H1 (cell line): ENCODE measurements around the gene TMEM63A. TPM values are rescaled to one million over a fixed set of nuclear protein-coding genes. Genes with fewer than 3 reads are reported as not detected.

ENCODE experiments used
- CTCF ChIA-PET: fragments of 300-600 bp; sonication (Branson Sonifier 250); formaldehyde crosslinking; loops from one replicate; lab custom pipeline; 2021; ENCODE audit not compliant: partially characterized antibody; lab: Charles Lee
- POLR2A ChIA-PET: fragments of 300-600 bp; sonication (Branson Sonifier 250); formaldehyde crosslinking; loops from one replicate; lab custom pipeline; 2021; ENCODE audit warnings: inconsistent platforms; ENCODE audit not compliant: partially characterized antibody; lab: Charles Lee
- DNase-seq, 2 experiments: peaks; one replicate each; pipeline versions ENCODE4 v3.0.0 to v3.0.0-alpha.2; 2010 to 2022; ENCODE audit warnings: low spot score in 2 of 2, low read depth in 1 of 2, mixed read lengths in 1 of 2
- FAIRE-seq: peaks from 2 replicates; lab custom pipeline; 2011; peaks lifted over from hg19 to GRCh38; lab: Jason Lieb, UNC
- H2AFZ ChIP-seq: 2 replicates; pipeline ENCODE4 v1.8.1; 2012; ENCODE audit warnings: low read length, inconsistent platforms
- H2AK5ac ChIP-seq: 2 replicates; pipeline ENCODE4 v1.6.1; 2013; ENCODE audit warnings: low read depth, low read length
- H2BK120ac ChIP-seq: replicated peaks from 2 replicates; pipeline ENCODE3; 2013; ENCODE audit warnings: low read depth, low read length, inconsistent platforms
- H2BK12ac ChIP-seq: 2 replicates; pipeline ENCODE4 v1.6.1; 2013; ENCODE audit warnings: low read depth, low read length
- H2BK15ac ChIP-seq: 2 replicates; pipeline ENCODE4 v1.6.1; 2013; ENCODE audit warnings: low read length
- H2BK20ac ChIP-seq: 2 replicates; pipeline ENCODE4 v1.6.1; 2013; ENCODE audit warnings: low read length
- H2BK5ac ChIP-seq: 2 replicates; pipeline ENCODE4 v1.6.1; 2013; ENCODE audit warnings: low read depth, low read length
- H3K14ac ChIP-seq: 2 replicates; pipeline ENCODE4 v1.6.1; 2013; ENCODE audit warnings: inconsistent platforms; ENCODE audit not compliant: insufficient read length
- H3K18ac ChIP-seq: 2 replicates; pipeline ENCODE4 v1.6.1; 2013; ENCODE audit warnings: low read length; ENCODE audit errors: extremely low read depth
- H3K23ac ChIP-seq: 2 replicates; pipeline ENCODE4 v1.6.1; 2013; ENCODE audit warnings: inconsistent platforms; ENCODE audit not compliant: insufficient read length
- H3K23me2 ChIP-seq: 2 replicates; pipeline ENCODE4 v1.6.1; 2013; ENCODE audit warnings: low read depth, low read length
- H3K27ac ChIP-seq: 2 replicates; pipeline ENCODE4 v1.6.1; 2011; ENCODE audit warnings: low read depth, low read length, inconsistent platforms
- H3K27me3 ChIP-seq, 4 experiments: replicated peaks in 1 of 4; 1 replicate in 1 of 4; 2 replicates in 3 of 4; pipeline versions ENCODE4 v1.6.1 to v1.8.1; 2011 to 2013; ENCODE audit warnings: low read length in 3 of 4, mild to moderate bottlenecking in 3 of 4, inconsistent platforms in 2 of 4, mixed read lengths in 2 of 4, moderate library complexity in 1 of 4; ENCODE audit not compliant: control insufficient read depth in 3 of 4, insufficient read depth in 3 of 4; ENCODE audit errors: extremely low read depth in 1 of 4
- H3K36me3 ChIP-seq, 4 experiments: 2 replicates each; pipeline versions ENCODE4 v1.6.1 to v1.8.1; 2011 to 2013; ENCODE audit warnings: mild to moderate bottlenecking in 4 of 4, low read length in 3 of 4, moderate library complexity in 2 of 4, control low read depth in 1 of 4, inconsistent platforms in 1 of 4; ENCODE audit not compliant: insufficient read depth in 4 of 4, control insufficient read depth in 2 of 4
- H3K4ac ChIP-seq: replicated peaks from 2 replicates; pipeline ENCODE3; 2013; ENCODE audit warnings: low read length, low read depth, mixed read lengths, inconsistent platforms; ENCODE audit not compliant: insufficient read length
- H3K4me1 ChIP-seq, 4 experiments: replicated peaks in 1 of 4; 1 replicate in 1 of 4; 2 replicates in 3 of 4; pipeline versions ENCODE4 v1.6.1 to v1.8.1; 2011 to 2013; ENCODE audit warnings: low read length in 3 of 4, inconsistent platforms in 2 of 4, mixed read lengths in 1 of 4; ENCODE audit not compliant: insufficient read depth in 4 of 4, control insufficient read depth in 3 of 4
- H3K4me2 ChIP-seq, 2 experiments: 2 replicates each; pipeline versions ENCODE4 v1.6.1 to v1.8.1; 2011 to 2013; ENCODE audit warnings: low read depth in 2 of 2, low read length in 2 of 2, control low read depth in 1 of 2, inconsistent platforms in 1 of 2, mild to moderate bottlenecking in 1 of 2; ENCODE audit not compliant: insufficient read depth in 1 of 2
- H3K4me3 ChIP-seq, 4 experiments: fragments of 200-600, 300-600 bp in 1 of 4; sonication (generic), shearing (Covaris generic), sonication (Bioruptor Twin) in 1 of 4; 2 replicates each; pipeline versions ENCODE4 v1.5.1 to v1.8.1; 2011 to 2016; ENCODE audit warnings: low read length in 4 of 4, low read depth in 3 of 4, control low read depth in 2 of 4, inconsistent platforms in 2 of 4, mild to moderate bottlenecking in 2 of 4, mixed read lengths in 1 of 4, moderate library complexity in 1 of 4; ENCODE audit not compliant: insufficient read depth in 2 of 4; ENCODE audit errors: extremely low read depth in 1 of 4
- H3K56ac ChIP-seq: replicated peaks from 2 replicates; pipeline ENCODE3; 2013; ENCODE audit warnings: low read depth, mild to moderate bottlenecking, mixed read lengths, low read length, inconsistent platforms; ENCODE audit not compliant: insufficient read length
- H3K79me1 ChIP-seq: 2 replicates; pipeline ENCODE4 v1.6.1; 2013; ENCODE audit warnings: low read depth, low read length, control low read depth
- H3K79me2 ChIP-seq, 2 experiments: 2 replicates each; pipeline versions ENCODE4 v1.6.1 to v1.8.1; 2012 to 2013; ENCODE audit warnings: low read length in 2 of 2, mild to moderate bottlenecking in 2 of 2, inconsistent platforms in 1 of 2; ENCODE audit not compliant: insufficient read depth in 2 of 2, control insufficient read depth in 1 of 2
- H3K9ac ChIP-seq, 4 experiments: replicated peaks in 1 of 4; 1 replicate in 1 of 4; 2 replicates in 3 of 4; pipeline versions ENCODE4 v1.6.1 to v1.8.1; 2011 to 2013; ENCODE audit warnings: low read depth in 3 of 4, low read length in 3 of 4, control low read depth in 2 of 4, mild to moderate bottlenecking in 2 of 4, moderate library complexity in 2 of 4, inconsistent platforms in 1 of 4; ENCODE audit errors: extremely low read depth in 1 of 4
- H3K9me3 ChIP-seq, 2 experiments: 2 replicates each; pipeline versions ENCODE4 v1.6.1 to v1.8.1; 2012 to 2013; ENCODE audit warnings: mild to moderate bottlenecking in 2 of 2, moderate library complexity in 2 of 2, control low read depth in 1 of 2, inconsistent platforms in 1 of 2, low read depth in 1 of 2, low read length in 1 of 2, mixed read lengths in 1 of 2; ENCODE audit not compliant: insufficient read depth in 2 of 2
- H4K20me1 ChIP-seq, 2 experiments: replicated peaks in 1 of 2; 2 replicates each; pipeline versions ENCODE3 to v1.8.1; 2011 to 2013; ENCODE audit warnings: inconsistent platforms in 2 of 2, low read length in 2 of 2, mild to moderate bottlenecking in 1 of 2; ENCODE audit not compliant: insufficient read depth in 2 of 2, control insufficient read depth in 1 of 2
- H4K5ac ChIP-seq: 2 replicates; pipeline ENCODE4 v1.6.1; 2013; ENCODE audit warnings: low read length, low read depth, mixed read lengths, inconsistent platforms; ENCODE audit not compliant: insufficient read length
- H4K8ac ChIP-seq: 2 replicates; pipeline ENCODE4 v1.8.0; 2013; ENCODE audit warnings: mild to moderate bottlenecking, moderate library complexity, low read length, inconsistent platforms; ENCODE audit not compliant: insufficient read depth; ENCODE audit errors: extremely low read depth
- H4K91ac ChIP-seq: replicated peaks from 2 replicates; pipeline ENCODE3; 2013; ENCODE audit warnings: low read length, mixed read lengths, inconsistent platforms; ENCODE audit not compliant: insufficient read length
- BACH1 ChIP-seq: IDR thresholded peaks from 2 replicates; pipeline ENCODE4 v1.6.1; 2012; ENCODE audit warnings: low read length, improper control_type of control experiment
- CTBP2 ChIP-seq: IDR thresholded peaks from 2 replicates; pipeline ENCODE4 v1.7.0; 2011; ENCODE audit warnings: borderline replicate concordance, mild to moderate bottlenecking, moderate library complexity, mixed read lengths, low read length; ENCODE audit not compliant: insufficient read depth, insufficient read length
- EGR1 ChIP-seq: IDR thresholded peaks from 2 replicates; pipeline ENCODE4 v1.6.1; 2011; ENCODE audit warnings: low read depth, low read length, borderline replicate concordance
- EZH2 ChIP-seq: fragments of 200-600 bp; sonication (generic); IDR thresholded peaks from 2 replicates; pipeline ENCODE4 v1.7.1; 2012; ENCODE audit warnings: low read depth, mild to moderate bottlenecking, moderate library complexity, low read length, inconsistent platforms; ENCODE audit not compliant: severe bottlenecking
- GABPA ChIP-seq: IDR thresholded peaks from 2 replicates; pipeline ENCODE4 v1.6.1; 2011; ENCODE audit warnings: mild to moderate bottlenecking, low read length, moderate library complexity, borderline replicate concordance; ENCODE audit not compliant: insufficient read depth
- MAX ChIP-seq: IDR thresholded peaks from 2 replicates; pipeline ENCODE4 v1.6.1; 2012; ENCODE audit warnings: inconsistent platforms
- SP1 ChIP-seq: IDR thresholded peaks from 2 replicates; pipeline ENCODE4 v1.6.1; 2011; ENCODE audit warnings: low read depth, low read length
- SP2 ChIP-seq: IDR thresholded peaks from 2 replicates; pipeline ENCODE4 v1.6.1; 2012; ENCODE audit warnings: mild to moderate bottlenecking, low read length, inconsistent platforms
- WGBS, 2 experiments: shearing (Covaris generic) in 1 of 2; methylation state at CpG; one replicate each; pipeline versions ENCODE4 v1.1.6 to v1.1.7; 2013 to 2015; ENCODE audit warnings: low lambda C conversion rate in 2 of 2, mixed read lengths in 2 of 2, inconsistent platforms in 1 of 2, low coverage in 1 of 2, missing lambda C conversion rate in 1 of 2; ENCODE audit not compliant: insufficient replicate concordance in 2 of 2, insufficient coverage in 1 of 2, insufficient read length in 1 of 2; ENCODE audit errors: extremely low coverage in 1 of 2, missing lambda C conversion rate in 1 of 2; 5-methylcytosine and 5-hydroxymethylcytosine counted together
- polyA plus RNA-seq, 7 experiments: library from polyadenylated mRNA; depleted of rRNA in 3 of 7; stranded (reverse) in 5 of 7; unstranded in 2 of 7; fragments of >200 nt in 5 of 7; fragments of 200-250 nt in 2 of 7; gene quantifications; 1 replicate in 5 of 7; 2 replicates in 1 of 7; 4 replicates in 1 of 7; pipeline versions ENCODE4 v1.2.1 to v1.2.3, GENCODE V29; 2011 to 2013; ENCODE audit warnings: missing spikeins in 2 of 7, mixed read lengths in 2 of 7
- total RNA-seq: library from RNA; stranded (reverse); fragmentation: NEBNext Ultra II Directional; extraction: Animal tissue kit (Norgen Biotek cat#: 25700); gene quantifications from 2 replicates; pipeline ENCODE4 v1.2.1, GENCODE V29; 2021

The TMEM63A gene
- total and polyA plus RNA-seq, 2 of the 8 experiments (the other 6 are each of a cell fraction or from before 2014, with no cell fraction given) = 26.1 to 55.4 TPM

DNA sequence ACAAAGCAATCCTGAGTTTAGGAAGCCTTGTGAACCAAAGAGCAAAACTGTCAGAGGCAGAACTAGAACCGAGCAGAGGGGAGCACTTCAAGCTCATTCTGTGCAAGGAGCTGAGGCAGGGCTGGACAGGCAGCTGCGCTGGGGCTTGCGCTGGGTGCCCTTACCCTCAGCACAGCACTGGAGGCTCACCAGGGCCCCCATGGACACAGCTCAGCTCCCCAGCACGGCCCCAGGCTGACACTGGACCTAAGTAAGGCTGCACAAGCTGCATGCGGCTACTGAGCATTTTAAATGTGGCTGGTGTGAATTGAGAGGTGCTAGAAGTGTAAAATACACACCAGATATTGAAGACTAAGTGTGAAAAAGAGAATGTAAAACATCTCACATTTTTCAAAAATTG lies 22.1 kb downstream of the TMEM63A start:
- FAIRE-seq = no peak
- CTCF ChIA-PET = interaction anchor here (0.9 to 3.8 kb wide), 9 partner anchors 12 to 127 kb away, joined by 3 to 16 read pairs (median 4); no protein-coding TSS in a partner anchor
- WGBS, 2 experiments = 94% methylated on average over 5 of the region's 5 CpGs; no CpG with 5 or more reads in 1 of the 2 experiments

More for the DNA sequence above, 22.1 kb downstream of the TMEM63A start:
- Histone ChIP-seq H2BK120ac (no peak overlapping the region), H2BK15ac (no peak overlapping the region), H4K91ac (no peak overlapping the region), H2AFZ (no peak overlapping the region), H3K4me1 (no peaks in the 10 kb centered on the region), H3K27ac (no peak overlapping the region), H2BK5ac (no peak overlapping the region), H3K23me2 (no peaks in the 10 kb centered on the region), H3K9me3 (no peaks in the 10 kb centered on the region), H3K4me3 (no peak overlapping the region), H3K4ac (no peak overlapping the region), H4K20me1 (peaks cover 0 to 2% of the 10 kb centered on the region in 2 experiments), H3K79me1 (no peaks in the 10 kb centered on the region), H3K56ac (no peak overlapping the region), H3K14ac (no peak overlapping the region), H4K5ac (no peak overlapping the region), H4K8ac (no peak overlapping the region), H3K23ac (no peak overlapping the region), H3K4me2 (no peak overlapping the region), H3K18ac (no peak overlapping the region)
- no peak for DNase-seq
- POLR2A ChIA-PET = interaction anchor here (0.7 to 2.0 kb wide), 7 partner anchors 7 to 49 kb away, joined by 3 to 11 read pairs (median 6); partner anchors contain the start of gene LEFTY1
- no peak for TF ChIP-seq CTBP2
- no peak for TF ChIP-seq EGR1
- no peak for TF ChIP-seq GABPA
- no peak for TF ChIP-seq SP1
- no peak for TF ChIP-seq SP2
- no peak for TF ChIP-seq MAX
- TF ChIP-seq EZH2 = no peak
- no peak for TF ChIP-seq BACH1
- TF ChIP-seq, all 59 proteins: peak for 0
- H2BK20ac ChIP-seq = no peak overlapping the region
- H3K27me3 ChIP-seq = no peaks in the 10 kb centered on the region
- no peaks in the 10 kb centered on the region for H3K79me2 ChIP-seq
- H2BK12ac ChIP-seq = no peak overlapping the region
- H2AK5ac ChIP-seq = no peak overlapping the region
- H3K36me3 ChIP-seq = peaks cover 4 to 20% (median 11%) of the 10 kb centered on the region in 4 experiments; a peak in 7 of 8 replicates
- H3K9ac ChIP-seq = no peak overlapping the region
